HUES48 (cell line): ENCODE results near the gene NCF4.

Experiments
- H3K27ac ChIP-seq: one replicate; pipeline ENCODE4 v1.7.0; 2013; ENCODE audit warnings: low read depth, low read length, inconsistent platforms
- H3K27me3 ChIP-seq: 2 replicates; pipeline ENCODE4 v1.6.1; 2013; ENCODE audit warnings: mild to moderate bottlenecking, low read length; ENCODE audit not compliant: control insufficient read depth, insufficient read depth
- H3K36me3 ChIP-seq: 2 replicates; pipeline ENCODE4 v1.6.1; 2013; ENCODE audit warnings: low read length; ENCODE audit not compliant: control insufficient read depth, insufficient read depth
- H3K4me1 ChIP-seq: 2 replicates; pipeline ENCODE4 v1.6.1; 2013; ENCODE audit warnings: mild to moderate bottlenecking, low read length; ENCODE audit not compliant: control insufficient read depth, insufficient read depth
- H3K4me3 ChIP-seq: 2 replicates; pipeline ENCODE4 v1.5.1; 2013; ENCODE audit warnings: mild to moderate bottlenecking, low read depth, low read length
- H3K9ac ChIP-seq: 2 replicates; pipeline ENCODE4 v1.6.1; 2013; ENCODE audit warnings: mild to moderate bottlenecking, low read depth, low read length, moderate library complexity
- H3K9me3 ChIP-seq: 2 replicates; pipeline ENCODE4 v1.6.1; 2013; ENCODE audit warnings: low read length; ENCODE audit not compliant: control insufficient read depth, insufficient read depth

Gene NCF4

GRCh38 chr22:36923131-36923788, 62.5 kb downstream of the NCF4 start:
- Histone ChIP-seq H3K4me1 (no peaks in the 10 kb centered on the region), H3K36me3 (no peaks in the 10 kb centered on the region), H3K27me3 (no peaks in the 10 kb centered on the region), H3K4me3 (no peak overlapping the region), H3K9me3 (no peaks in the 10 kb centered on the region), H3K27ac (no peak overlapping the region), H3K9ac (no peak overlapping the region)

GRCh38 chr22:36924151-36924698, 63.4 kb downstream of the NCF4 start:
- no peak overlapping the region for H3K27ac ChIP-seq
- no peak overlapping the region for H3K4me3 ChIP-seq
- H3K27me3 ChIP-seq: no peaks in the 10 kb centered on the region
- no peaks in the 10 kb centered on the region for H3K4me1 ChIP-seq
- no peaks in the 10 kb centered on the region for H3K9me3 ChIP-seq
- H3K36me3 ChIP-seq: no peaks in the 10 kb centered on the region
- no peak overlapping the region for H3K9ac ChIP-seq

GRCh38 chr22:36925388-36926290, 64.8 kb downstream of the NCF4 start:
- Histone ChIP-seq H3K36me3 (no peaks in the 10 kb centered on the region), H3K9me3 (no peaks in the 10 kb centered on the region), H3K4me3 (no peak overlapping the region), H3K9ac (no peak overlapping the region), H3K27me3 (no peaks in the 10 kb centered on the region), H3K4me1 (no peaks in the 10 kb centered on the region), H3K27ac (no peak overlapping the region)

GRCh38 chr22:36926309-36926708, 65.5 kb downstream of the NCF4 start:
- Histone ChIP-seq H3K36me3 (no peaks in the 10 kb centered on the region), H3K4me3 (no peak overlapping the region), H3K9ac (no peak overlapping the region), H3K9me3 (no peaks in the 10 kb centered on the region), H3K27me3 (no peaks in the 10 kb centered on the region), H3K27ac (no peak overlapping the region), H3K4me1 (no peaks in the 10 kb centered on the region)

GRCh38 chr22:36926721-36927435, 66.1 kb downstream of the NCF4 start:
- H3K9me3 ChIP-seq: no peaks in the 10 kb centered on the region
- no peaks in the 10 kb centered on the region for H3K27me3 ChIP-seq
- H3K9ac ChIP-seq: no peak overlapping the region
- H3K36me3 ChIP-seq: no peaks in the 10 kb centered on the region
- no peak overlapping the region for H3K27ac ChIP-seq
- H3K4me3 ChIP-seq: no peak overlapping the region
- no peaks in the 10 kb centered on the region for H3K4me1 ChIP-seq
